Measurements from ENCODE around the gene RNH1. TPM values are rescaled to one million over a fixed set of nuclear protein-coding genes. Genes with fewer than 3 reads are reported as not detected.

RNH1 gene
- total RNA-seq, 4 donors from 2014 or later = 378 to 392 (median 383) TPM

DNA sequence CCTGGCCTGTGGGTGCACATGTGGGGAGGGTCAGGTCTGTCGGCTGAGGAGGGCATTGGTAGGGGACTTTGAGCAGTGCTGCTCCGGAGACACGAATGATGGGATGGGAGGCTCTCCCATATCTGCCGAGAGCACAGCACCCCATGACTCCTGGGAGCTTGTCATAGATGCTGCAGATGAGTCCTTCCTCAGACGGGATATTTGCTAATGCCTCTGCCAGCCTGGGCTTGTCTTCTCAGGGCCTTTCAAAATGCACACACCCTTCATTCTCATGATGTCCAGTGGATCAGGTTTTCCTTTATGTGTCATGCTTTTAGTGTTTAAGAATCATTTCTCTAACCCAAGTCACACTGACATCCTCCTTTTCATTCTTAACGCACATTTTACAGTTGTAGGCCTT is 8.1 kb upstream of the RNH1 start:
- no peak overlapping the region for H3K4me3 ChIP-seq
- H3K27ac ChIP-seq = peak overlapping the region; percentile 78
- peaks cover 12% of the 10 kb centered on the region for H3K36me3 ChIP-seq
- DNase-seq (ENCODE audit: low spot score in 2 of 2) = no peak
- 73% methylated on average over 6 of the region's 6 CpGs for WGBS
- peaks cover 12% of the 10 kb centered on the region for H3K4me1 ChIP-seq
- no peaks in the 10 kb centered on the region for H3K27me3 ChIP-seq
- H3K9me3 ChIP-seq = no peaks in the 10 kb centered on the region
- TF ChIP-seq, protein P1, sequence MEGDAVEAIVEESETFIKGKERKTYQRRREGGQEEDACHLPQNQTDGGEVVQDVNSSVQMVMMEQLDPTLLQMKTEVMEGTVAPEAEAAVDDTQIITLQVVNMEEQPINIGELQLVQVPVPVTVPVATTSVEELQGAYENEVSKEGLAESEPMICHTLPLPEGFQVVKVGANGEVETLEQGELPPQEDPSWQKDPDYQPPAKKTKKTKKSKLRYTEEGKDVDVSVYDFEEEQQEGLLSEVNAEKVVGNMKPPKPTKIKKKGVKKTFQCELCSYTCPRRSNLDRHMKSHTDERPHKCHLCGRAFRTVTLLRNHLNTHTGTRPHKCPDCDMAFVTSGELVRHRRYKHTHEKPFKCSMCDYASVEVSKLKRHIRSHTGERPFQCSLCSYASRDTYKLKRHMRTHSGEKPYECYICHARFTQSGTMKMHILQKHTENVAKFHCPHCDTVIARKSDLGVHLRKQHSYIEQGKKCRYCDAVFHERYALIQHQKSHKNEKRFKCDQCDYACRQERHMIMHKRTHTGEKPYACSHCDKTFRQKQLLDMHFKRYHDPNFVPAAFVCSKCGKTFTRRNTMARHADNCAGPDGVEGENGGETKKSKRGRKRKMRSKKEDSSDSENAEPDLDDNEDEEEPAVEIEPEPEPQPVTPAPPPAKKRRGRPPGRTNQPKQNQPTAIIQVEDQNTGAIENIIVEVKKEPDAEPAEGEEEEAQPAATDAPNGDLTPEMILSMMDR (IDR thresholded peaks at IDR 0.05) = no peak
- no peak for TF ChIP-seq EP300 (IDR thresholded peaks at IDR 0.05)
- no peak for TF ChIP-seq POLR2AphosphoS5 (IDR thresholded peaks at IDR 0.05)
- no peak for TF ChIP-seq POLR2A (IDR thresholded peaks at IDR 0.05)

DNA sequence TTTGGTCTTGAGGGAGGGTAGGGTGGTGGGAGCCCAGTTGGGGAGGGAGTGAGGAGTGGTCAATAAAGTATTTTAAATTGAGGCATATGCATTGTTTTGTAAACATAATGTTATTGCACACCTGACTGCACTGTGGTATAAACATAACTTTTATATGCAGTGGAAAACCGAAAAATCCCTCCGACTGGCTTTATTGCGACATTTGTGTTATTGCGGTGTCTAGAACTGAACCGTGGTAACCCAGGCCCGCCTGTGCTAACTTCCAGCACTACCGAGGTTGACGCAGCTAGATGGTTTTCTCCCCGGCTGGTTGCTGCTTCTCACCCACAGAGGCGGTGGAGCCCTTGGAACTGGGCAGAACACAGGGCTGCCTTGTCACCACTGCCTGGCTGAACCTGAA is 7.6 kb upstream of the RNH1 start:
- 91% methylated on average over 10 of the region's 10 CpGs for WGBS
- peaks cover 12% of the 10 kb centered on the region for H3K4me1 ChIP-seq
- no peak for TF ChIP-seq POLR2A (IDR thresholded peaks at IDR 0.05)
- no peak for TF ChIP-seq EP300 (IDR thresholded peaks at IDR 0.05)
- TF ChIP-seq, protein P1 (IDR thresholded peaks at IDR 0.05) = no peak
- no peak for TF ChIP-seq POLR2AphosphoS5 (IDR thresholded peaks at IDR 0.05)

GRCh38 chr11:512761-513595 is 5.9 kb upstream of the RNH1 start:
- H3K4me3 ChIP-seq = no peak overlapping the region
- TF ChIP-seq, protein P1 (IDR thresholded peaks at IDR 0.05) = no peak
- TF ChIP-seq POLR2AphosphoS5 (IDR thresholded peaks at IDR 0.05) (no peak), POLR2A (IDR thresholded peaks at IDR 0.05) (no peak), EP300 (IDR thresholded peaks at IDR 0.05) (no peak)
- H3K36me3 ChIP-seq = peaks cover 12% of the 10 kb centered on the region
- H3K27ac ChIP-seq = no peak overlapping the region
- H3K4me1 ChIP-seq = peaks cover 11% of the 10 kb centered on the region
- no peak for DNase-seq (ENCODE audit: low spot score in 2 of 2)
- H3K27me3 ChIP-seq = no peaks in the 10 kb centered on the region
- 92% methylated on average over 29 of the region's 29 CpGs for WGBS
- no peaks in the 10 kb centered on the region for H3K9me3 ChIP-seq

More for the DNA sequence above, 7.6 kb upstream of the RNH1 start:
- H3K36me3 ChIP-seq = peaks cover 12% of the 10 kb centered on the region
- peak overlapping the region; percentile 78 for H3K27ac ChIP-seq
- no peak for DNase-seq (ENCODE audit: low spot score in 2 of 2)
- no peak overlapping the region for H3K4me3 ChIP-seq
- no peaks in the 10 kb centered on the region for H3K9me3 ChIP-seq
- no peaks in the 10 kb centered on the region for H3K27me3 ChIP-seq

DNA sequence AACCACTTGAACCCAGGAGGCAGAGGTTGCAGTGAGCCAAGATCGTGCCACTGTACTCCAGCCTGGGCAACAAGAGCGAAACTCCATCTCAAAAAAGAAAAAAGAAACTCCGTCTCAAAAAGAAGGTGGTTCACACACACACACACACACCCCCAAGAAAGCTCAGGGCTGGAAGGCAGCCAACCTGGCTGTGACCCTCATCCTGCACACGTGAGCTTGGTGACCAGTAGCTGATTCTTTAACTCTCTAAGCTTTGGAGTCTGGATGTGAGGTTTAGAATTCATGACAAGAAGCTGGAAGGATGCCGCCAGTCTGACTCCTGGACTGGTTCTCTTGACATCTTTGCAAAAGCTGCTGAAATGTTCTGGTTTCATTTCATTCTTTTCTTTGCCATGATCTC is 1.9 kb upstream of the RNH1 start:
- WGBS = 91% methylated on average over 5 of the region's 5 CpGs
- DNase-seq (ENCODE audit: low spot score in 2 of 2) = no peak
- Histone ChIP-seq H3K27me3 (no peaks in the 10 kb centered on the region), H3K4me1 (peaks cover 32% of the 10 kb centered on the region), H3K36me3 (peaks cover 10% of the 10 kb centered on the region), H3K4me3 (no peak overlapping the region), H3K9me3 (no peaks in the 10 kb centered on the region), H3K27ac (no peak overlapping the region)
- TF ChIP-seq EP300 (IDR thresholded peaks at IDR 0.05) (no peak), POLR2AphosphoS5 (IDR thresholded peaks at IDR 0.05) (no peak), POLR2A (IDR thresholded peaks at IDR 0.05) (no peak)
- TF ChIP-seq, protein P1 (IDR thresholded peaks at IDR 0.05) = no peak

GRCh38 chr11:507727-508515 is 879 bp upstream of the RNH1 start:
- 62% methylated on average over 30 of the region's 45 CpGs for WGBS
- Histone ChIP-seq H3K4me1 (peaks cover 42% of the 10 kb centered on the region), H3K27me3 (no peaks in the 10 kb centered on the region), H3K36me3 (peaks cover 9% of the 10 kb centered on the region), H3K27ac (peak overlapping the region; percentile 100), H3K9me3 (no peaks in the 10 kb centered on the region), H3K4me3 (peak overlapping the region; percentile 83)
- peak in 1 of 2 donors; percentile 69 for DNase-seq (ENCODE audit: low spot score in 2 of 2)
- TF ChIP-seq POLR2A (IDR thresholded peaks at IDR 0.05) = no peak
- TF ChIP-seq POLR2AphosphoS5 (IDR thresholded peaks at IDR 0.05) = no peak
- TF ChIP-seq, protein P1 (IDR thresholded peaks at IDR 0.05) = no peak
- TF ChIP-seq EP300 (IDR thresholded peaks at IDR 0.05) = no peak
